Stimulated activated CD8-positive, alpha-beta memory T cell treated with anti-CD3 and anti-CD28 coated beads, Interleukin-15, amount 100 ng/mL, for 24 hours (primary cell): ENCODE data around the gene BSN.

Experiments
- DNase-seq: peaks from one replicate; pipeline ENCODE4 v3.0.0-alpha.2; 2020; ENCODE audit warnings: low read depth

The BSN gene

DNA sequence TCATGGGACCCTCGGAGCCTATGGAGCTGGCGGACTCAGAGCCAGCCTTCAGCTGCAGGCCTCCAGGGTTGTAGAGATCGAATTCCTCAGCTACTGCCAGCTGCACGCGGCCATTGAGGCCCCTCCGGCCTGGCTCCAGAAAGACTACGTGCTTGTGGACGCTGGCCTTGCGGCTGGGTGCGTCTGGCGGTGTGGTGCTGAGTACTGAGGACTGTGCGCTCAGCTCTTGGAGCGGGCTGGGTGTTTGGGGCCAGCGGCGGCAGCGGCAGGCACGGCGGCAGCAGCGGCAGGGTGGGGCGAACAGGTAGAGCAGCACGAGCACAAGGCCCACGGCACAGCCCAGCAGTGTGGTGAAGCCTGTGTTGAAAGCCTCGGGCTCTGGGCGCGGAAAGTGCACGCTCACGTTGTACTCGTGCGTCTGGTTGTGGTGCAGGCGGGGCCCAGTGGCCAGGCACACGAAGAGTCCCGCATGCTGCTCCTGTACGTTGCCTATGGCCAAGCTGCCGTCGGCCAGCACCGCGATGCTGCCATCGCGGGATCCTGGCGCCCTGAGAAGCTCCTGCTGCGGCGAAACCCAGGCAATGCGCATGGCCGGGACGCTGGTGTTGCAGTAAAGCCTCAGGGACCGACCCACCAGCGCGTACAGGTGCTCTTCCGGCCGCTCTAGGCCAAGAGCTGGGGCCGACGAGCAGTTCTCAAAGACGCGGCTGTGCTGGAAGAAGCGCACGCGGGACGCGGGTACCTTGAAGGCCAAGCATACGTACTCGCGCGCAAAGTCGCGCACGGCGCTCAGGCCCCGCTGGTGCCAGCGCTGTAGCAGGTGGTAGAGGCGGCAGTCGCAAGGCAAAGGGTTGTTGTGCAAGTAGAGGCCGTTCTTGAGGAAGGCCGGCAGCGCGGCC lies 163.9 kb downstream of the BSN start:
- DNase-seq, result no peak

DNA sequence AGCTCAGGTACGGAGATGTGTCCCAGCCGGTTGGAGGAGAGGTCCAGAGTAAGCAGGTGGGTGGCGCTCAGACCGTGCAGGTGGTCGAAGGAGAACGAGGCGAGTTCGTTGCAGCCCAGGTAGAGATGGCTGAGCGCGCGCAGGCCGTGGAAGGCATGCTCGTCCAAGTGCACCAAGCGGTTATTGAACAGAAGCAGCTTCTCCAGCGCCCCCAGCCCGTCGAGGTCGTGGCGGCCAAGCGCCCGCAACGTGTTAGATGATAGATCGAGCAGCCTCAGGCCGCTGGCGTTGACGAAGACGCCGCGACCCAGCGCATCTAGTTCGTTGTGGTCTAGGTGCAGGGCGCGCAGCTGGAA lies 164.6 kb downstream of the BSN start:
- DNase-seq, result no peak

DNA sequence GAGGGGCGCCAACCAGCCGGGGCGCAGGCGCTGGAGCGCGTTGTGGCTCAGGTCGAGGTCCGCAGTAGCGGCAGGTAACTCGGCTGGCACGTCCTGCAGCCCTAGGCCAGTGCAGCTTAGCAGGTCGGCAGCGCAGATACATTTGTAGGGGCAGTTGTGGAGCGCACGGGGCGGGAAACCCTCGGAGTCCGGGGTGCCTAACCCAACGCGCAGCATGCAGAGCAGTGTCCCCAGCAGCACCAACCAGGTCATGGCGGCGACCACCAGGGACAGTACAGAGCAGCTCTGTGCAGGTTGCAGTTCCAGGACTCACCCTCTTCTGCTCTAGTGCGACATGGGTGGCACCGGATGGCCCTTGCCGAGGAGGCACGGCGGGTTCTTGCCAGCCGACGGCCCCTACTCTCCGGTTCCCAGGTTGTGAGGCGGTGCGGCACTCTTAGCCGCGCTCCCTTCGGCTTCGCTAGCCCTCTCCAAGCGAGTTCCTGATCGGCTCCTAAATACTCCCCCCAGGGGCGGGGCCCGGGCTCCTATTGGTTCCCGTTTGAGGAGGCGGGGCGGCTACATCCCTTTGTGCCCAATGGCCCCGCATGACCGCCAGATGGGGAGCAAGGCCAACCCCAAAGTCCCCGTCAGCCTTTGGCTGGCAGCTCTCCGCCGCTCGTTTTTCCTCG lies 165.1 kb downstream of the BSN start, which contains the start of gene AMIGO3:
Gene AMIGO3, minus strand, starts transcription at position 471 of the 671 bp plus-strand sequence. Its CDS starts 219 bp downstream, at position 252.
- DNase-seq, result peak; percentile 73
